ENCODE measurements around the gene LYZL1.

DNA sequence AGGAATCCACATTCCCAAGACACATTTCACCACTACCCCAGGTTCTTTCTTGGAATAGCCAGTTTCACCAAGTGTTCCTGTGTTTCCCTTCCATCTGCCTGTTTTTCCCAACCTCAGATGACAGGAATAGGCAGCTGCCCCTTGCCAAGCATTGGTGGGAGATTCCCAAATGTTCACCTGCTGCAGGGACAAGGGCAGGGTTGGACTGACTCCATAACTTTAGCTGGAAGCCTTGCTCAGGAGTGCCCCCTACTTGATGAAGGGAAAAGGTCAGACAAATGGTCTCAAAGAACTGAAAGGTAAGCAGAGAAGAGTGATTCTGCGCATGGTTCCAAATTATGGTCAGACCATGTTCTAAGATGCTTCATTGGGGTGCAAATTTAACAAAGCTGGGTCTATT lies 45.1 kb upstream of the LYZL1 start:
- TF ChIP-seq EZH2phosphoT487 (IDR thresholded peaks at IDR 0.05; ENCODE audit: insufficient read depth, low read depth) = no peak
- TF ChIP-seq EZH2 (IDR thresholded peaks at IDR 0.05; ENCODE audit: insufficient read depth, poor library complexity, severe bottlenecking) = no peak
